GF-D8 (cell line): ENCODE data around the gene DOK7.

Experiments used
- DNase-seq: peaks from one replicate; lab custom pipeline; 2025; lab: John Stamatoyannopoulos, UW

Gene DOK7

DNA sequence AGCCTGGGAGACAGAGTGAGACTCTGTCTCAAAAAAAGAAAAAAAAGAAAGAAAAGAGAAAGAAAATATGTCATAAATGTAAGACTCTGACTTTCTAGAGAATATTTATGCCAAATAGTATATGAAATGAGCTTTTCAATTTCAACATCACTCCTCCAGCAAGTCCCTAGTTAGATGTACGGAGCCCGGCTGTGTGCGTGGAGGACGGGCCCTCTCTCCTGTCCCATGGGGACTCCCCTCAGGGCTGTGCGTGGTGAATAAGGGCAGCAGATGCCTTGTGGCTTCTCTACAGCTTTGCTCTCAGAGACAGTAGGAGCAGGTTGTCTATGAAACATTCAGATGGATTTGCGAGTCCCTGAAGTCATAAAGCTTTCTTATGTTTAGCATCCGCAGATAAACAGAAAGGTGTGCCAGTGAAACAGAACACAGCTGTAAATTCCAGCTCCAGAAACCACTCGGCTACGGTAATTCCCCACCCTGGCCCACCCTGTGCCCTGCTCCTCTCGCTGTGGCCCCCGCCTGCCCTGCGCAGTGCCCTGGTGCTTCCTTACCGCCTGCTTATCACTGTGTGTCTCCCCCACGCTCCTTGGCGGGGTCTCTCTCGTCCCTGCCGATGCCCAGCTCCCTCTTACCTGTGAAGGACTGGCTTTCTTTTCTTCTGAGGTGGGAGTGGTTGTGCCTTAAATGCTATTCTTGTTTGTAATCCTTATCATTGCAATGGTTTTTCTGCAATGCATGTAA lies 35.2 kb upstream of the DOK7 start:
- DNase-seq, result no peak

DNA sequence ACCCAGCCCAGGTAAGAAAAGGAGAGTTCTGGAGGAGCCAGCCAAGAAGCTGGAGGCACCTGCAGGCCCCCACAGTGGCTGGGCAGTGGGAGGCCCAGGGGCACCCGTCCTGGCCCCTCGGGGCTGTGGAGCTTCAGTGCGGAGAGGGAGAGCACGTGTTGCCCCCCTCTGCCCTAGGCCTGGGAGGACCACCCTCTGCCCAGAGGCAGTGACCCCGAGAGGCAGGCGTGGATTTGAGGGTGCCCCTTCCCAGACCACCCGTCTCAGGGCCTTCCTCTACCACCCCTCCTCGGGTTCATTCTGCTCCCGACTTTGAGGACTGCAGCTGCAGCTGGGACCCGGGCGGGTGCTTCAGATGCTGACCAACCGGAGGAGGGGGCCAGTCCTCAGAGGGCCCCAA lies 33.5 kb upstream of the DOK7 start:
- DNase-seq, result no peak

DNA sequence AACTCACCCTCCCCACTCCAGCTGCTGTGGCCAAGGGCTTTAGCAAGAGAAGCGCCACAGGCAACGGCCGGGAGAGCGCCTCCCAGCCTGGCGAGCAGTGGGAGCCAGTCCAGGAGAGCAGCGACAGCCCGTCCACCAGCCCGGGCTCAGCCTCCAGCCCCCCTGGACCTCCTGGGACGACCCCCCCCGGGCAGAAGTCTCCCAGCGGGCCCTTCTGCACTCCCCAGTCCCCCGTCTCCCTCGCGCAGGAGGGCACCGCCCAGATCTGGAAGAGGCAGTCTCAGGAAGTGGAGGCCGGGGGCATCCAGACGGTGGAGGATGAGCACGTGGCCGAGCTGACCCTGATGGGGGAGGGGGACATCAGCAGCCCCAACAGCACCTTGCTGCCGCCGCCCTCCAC lies 32.6 kb upstream of the DOK7 start:
- DNase-seq, result no peak

DNA sequence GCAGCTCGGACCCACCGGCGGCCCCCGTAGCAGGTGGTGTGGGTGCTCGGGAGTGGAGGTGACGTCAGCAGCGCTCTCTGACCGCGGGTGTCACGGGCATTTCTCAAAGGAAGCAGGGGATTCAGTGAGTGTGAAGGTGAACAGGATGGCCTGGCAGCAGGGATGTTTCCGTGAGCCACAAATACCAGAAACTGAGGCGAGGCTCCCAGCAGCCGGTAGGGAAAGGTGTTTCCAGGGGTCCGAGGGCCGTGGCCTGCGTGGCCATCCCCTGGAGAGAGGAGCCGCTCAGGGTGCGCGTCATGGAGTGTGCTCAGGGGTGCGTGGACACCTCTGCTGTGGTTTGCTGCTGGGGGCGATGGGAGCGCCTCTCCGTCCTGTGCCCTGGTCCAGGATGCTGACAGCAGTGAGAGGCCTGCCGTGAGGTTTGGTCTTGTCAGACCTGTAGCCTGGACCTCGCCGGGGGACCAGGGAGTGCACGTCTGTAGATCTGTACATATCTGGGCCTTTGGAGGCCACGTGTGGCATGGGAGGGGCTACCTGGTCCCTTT lies 31.6 kb upstream of the DOK7 start:
- no peak for DNase-seq

DNA sequence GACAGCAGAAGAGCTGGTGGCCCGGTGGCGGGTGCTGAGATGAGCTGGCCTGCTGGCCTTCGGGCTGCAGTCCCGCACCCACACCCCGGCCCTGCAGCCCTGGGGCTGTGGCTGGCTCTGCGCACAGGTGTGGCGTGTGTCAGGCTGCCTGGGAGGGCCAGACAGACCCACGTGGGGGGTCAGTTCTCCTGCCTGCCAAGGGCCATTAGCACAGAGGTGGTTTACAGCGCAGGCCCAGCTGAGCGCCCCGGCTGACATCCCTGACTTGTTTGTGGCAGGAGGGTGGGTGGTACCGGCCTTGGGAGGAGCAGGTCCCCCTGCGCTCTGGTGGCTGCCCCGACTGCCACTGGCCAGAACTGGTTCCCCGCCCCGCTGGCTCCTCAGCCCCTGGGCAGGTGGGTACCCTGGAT lies 30.7 kb upstream of the DOK7 start:
- no peak for DNase-seq

DNA sequence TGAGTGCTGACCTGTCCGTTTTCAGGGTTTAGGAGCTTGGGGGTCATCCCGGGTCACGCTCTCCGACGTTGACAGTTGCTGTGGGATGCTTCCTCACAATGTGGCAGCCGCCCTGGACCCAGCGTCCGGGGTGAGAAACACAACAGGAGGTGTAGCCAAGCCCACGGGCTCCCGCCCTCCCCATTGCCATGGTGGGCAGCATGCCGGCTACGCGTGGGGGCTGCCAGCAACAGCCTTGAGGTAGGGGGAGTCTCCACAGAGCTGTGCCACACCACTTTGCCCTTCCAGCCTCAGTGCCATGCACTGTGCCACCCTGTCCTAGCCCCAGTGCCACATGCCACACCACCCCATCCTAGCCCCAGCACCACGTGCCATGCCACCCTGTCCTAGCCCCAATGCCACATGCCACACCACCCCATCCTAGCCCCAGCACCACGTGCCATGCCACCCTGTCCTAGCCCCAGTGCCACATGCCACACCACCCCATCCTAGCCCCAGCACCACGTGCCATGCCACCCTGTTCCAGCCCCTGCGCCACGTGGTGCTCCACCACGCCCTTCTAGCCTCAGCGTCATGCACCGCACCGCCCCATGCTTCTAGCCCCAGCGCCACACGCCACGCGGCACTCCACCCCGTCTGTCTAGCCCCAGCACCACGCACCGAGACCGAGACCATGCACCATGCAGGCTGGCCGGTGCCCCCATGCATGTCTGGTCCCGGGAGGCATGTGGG lies 29.8 kb upstream of the DOK7 start:
- DNase-seq, result no peak

DNA sequence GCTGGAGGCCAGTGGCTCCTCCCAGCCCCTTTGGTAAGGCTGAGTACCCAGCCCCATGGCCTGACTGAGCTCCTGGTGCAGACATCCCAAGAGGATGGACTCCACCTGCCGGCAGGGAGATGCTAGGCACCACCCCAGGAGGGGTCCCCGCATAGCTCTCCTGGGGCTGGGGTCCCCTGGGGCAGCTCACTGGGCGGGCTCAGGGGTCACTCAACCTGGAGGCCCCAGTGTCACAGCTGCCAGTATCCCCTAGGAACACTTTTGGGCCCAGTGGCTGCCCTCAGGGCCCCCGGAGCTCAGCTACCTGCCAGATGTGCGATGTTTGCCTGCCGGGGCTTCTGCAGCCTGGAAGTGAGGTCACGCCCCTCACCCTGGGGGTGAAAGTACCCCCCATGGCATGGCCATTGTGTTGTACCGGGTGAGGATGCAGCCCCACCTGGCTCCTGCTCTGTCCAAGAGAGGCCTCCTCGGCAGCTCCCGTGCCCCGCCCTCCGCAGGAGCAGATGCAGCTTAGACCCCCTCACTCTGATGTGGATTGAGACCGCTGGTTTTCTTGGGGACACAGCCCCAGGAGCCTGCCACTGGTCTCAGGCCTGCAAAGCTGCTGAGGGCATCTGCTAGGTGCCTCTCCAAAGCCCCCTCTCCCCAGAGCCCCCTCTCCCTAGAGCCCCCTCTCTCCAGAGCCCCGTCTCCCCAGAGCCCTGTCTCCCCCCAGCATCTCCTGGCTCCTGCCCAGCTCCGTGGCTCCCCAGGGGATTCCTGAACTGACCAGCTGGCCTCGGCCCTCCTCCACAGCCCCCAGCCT lies 28.0 kb upstream of the DOK7 start:
- no peak for DNase-seq

DNA sequence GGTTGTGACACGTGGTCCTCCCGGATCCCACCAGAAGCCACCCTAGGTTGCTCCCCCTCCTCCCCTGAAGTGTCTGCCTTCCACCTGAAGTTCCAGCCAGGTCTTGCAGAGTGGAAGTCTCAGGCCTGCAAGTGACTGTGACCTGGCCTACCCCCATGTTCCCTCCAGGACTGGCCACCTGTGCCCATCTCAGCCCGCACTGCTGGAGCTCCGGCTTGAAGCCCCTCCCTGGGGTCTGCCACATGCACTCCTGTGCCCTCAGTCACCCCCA lies 27.5 kb upstream of the DOK7 start:
- no peak for DNase-seq

DNA sequence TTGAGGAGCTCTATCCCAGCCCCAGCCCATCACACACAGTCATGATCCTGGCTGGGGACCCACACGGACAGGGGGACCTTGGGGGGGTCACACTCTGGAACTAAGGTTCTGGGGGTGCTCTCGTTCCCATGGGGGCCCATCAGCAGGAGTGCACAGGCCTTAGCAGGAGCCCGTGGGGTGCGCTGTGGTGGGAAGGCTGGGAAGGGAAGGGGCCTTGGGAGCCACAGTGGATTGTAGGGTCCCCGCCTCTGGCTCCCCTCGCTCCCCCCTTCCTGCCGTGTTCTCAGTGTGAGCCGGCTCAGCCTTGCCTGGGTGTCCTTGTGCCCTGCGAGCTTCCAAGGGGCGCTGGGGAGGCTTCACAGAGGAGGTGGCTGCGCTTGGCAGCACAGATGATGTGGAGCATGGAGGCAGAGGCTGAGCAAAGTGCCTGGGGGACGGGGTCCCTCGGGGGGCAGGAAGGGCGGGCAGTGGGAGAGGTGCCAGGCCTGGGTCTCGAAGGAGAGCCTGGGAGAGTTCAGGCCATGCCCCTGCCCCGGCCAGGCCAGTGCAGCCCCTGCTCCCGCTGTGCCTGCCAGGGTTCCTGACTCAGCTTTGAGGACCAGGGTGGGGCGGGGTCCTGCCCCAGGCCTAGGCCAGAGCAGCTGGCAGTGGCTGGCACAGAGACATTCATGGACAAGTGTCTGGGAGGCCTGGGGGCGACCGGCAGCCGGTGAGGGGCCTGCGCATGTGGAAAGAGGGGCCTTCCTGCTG lies 26.9 kb upstream of the DOK7 start:
- DNase-seq, result no peak

DNA sequence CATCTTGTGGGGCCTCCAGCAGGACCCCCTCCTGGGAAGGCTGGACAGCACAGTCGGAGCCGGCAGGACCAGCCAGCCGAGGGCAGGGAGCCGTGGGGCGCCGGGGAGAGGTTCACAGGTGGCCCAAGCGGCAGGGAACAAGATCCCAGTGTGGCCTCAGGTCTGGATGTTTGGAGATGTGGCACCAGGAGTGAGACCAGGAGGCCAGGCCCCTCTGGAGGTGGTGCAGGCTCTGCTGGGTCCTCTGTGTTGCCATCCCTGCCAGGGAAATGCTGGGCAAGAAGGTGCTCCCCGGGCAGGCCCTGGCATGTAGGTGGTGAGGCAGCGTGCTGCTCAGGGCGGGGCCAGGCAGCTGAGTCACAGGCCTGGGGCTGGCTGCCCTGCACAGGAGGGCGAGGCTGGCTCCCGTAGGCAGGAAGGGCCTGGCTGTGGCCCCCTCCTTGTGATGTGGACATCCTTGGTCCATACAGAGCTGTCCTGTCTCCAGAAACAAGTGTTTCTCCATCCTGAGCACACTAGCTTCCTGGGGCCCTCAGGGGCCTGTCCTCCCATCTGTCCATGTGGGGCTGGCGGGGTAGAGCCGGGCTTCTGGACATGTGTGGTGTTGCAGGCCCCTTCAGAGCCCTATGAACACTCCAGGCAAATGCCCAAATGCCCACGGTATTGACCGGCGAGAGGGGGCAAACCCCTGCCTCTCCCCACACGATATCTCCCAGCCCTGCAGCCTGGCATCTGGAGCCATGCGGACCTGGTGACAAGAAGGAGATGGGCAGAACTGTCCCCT lies 26.1 kb upstream of the DOK7 start:
- no peak for DNase-seq

DNA sequence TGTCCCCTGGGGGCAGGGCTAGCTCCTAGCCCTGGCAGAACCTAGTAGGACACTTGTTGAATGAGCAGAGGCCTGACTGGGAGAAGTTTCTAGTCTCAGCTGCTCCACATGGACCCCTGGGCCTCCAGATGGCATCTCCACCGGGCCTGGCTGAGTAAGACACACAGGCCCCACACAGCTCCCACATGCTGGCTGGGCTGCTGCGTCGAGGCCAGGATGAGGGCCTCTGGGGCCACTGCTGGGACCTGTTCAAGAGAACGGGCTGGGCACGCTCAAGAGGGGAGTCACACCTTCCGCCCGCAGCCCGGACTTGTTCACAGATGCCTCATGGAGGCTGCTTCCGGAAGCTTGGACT lies 25.5 kb upstream of the DOK7 start:
- no peak for DNase-seq

DNA sequence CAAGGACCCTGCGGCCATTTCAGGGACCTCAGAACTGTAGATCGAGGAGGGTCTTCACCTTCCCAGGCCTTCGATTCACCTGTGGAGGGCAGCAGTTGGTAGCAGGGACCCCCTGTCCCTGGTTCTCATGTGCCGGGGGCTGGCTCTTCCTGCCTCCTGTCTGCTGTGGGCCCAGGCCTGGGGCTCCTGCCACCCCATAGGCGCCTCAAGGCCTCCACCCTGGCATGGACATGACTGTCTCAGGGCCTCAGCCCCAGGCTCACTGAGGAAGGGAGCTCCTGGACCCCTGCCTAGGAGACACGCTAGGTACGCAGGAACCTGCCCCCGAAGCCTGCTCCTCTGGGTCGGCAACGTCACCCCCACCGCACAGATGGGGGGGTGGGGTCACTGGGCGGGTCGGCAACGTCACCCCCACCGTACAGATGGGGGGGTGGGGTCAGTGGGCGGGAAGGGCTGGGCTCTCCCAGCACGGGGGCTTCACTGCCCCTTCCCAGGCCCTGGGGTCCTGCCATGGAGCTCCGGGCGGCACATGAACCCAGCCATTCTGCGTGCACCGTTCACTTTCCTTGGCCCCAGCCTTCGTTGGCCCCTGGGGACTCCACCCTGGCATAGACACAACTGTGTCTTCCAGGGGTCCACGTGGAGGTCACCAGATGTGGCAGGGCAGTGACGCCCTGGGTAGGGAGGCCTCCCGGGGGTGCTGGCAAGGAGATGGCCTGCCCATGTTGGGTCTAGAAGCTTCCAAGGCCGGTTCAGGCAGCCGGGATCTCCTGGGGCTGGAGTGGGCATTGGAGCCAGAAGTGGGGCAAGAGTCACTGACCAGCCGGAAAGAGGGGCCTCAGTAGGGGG lies 24.9 kb upstream of the DOK7 start:
- no peak for DNase-seq

DNA sequence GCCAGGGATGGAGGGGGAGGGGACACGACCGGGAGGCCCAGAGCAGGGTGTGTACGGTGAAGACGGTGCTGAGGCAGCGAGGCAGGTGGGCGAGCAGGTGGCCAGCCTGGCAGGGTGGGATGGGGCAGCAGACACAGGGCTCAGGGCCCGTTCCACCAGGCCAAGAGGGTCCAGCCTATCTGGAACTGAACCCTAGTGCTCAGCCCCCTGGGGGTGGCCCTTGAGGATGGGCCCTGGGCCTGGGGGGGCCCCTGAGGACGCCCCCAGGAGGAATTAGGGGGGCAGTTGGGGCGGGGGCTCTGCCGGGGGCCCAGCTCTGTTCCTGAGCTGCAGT lies 24.3 kb upstream of the DOK7 start:
- no peak for DNase-seq

DNA sequence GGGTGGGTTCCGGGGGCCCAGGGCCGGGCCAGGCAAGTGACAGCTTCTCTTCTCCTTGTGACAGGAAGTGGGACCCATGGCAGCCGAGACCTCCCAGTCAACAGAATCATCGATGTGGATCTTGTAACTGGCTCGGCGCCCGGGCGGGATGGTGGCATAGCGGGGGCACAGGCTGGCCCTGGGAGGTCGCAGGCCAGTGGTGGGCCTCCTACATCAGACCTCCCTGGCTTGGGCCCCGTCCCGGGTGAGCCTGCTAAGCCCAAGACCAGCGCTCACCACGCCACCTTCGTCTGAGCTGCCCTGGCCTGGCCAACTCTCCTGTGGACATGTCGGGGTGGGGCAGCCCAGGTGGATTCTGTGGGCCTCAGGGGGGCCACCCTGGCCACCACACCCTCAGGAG lies 23.7 kb upstream of the DOK7 start:
- no peak for DNase-seq

DNA sequence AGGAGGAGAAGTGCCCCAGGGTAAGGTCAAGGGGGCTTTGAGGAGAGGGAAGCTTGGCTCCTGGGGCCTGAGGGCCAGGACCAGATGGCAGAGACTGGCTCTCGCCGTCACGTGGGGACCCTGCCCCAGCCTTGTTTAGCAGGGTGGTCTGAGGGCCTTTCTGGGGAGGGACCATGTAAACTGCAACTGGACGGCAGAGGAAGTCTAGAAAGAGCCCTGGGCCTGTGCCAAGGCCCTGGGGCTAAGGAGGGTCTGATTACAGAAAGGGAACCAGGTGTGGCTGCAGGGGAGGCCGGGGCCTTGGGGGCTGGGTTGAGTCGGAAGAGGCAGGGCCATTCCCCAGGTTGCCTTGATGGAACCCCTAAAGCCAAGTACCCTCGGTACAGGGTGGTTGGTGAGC lies 23.1 kb upstream of the DOK7 start:
- DNase-seq, result no peak

DNA sequence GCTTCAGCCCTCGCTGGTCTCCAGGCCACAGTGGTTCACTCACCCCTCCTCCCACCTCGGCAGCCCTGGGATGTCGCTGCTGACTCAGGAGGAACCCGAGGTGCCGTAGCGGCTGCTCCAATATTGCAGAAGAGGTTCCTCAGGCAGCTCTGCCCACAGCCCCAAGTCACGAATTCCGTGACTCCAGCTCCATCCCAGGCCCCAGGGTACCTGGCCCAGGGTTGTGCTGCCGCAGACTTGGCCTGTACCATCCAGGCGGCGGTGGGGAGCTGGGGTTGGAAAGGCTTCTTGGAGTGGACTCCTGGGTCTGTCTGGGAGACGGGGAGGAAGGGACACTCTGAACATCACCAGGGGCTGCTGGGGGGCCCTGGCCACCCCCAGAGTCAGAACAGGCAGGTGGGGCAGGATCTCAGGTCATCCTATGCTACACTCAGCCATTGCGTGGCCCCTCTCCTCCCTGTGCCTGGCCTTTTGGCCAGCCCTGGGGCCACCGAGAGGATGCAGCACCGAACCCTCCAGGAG lies 22.1 kb upstream of the DOK7 start:
- DNase-seq, result no peak

DNA sequence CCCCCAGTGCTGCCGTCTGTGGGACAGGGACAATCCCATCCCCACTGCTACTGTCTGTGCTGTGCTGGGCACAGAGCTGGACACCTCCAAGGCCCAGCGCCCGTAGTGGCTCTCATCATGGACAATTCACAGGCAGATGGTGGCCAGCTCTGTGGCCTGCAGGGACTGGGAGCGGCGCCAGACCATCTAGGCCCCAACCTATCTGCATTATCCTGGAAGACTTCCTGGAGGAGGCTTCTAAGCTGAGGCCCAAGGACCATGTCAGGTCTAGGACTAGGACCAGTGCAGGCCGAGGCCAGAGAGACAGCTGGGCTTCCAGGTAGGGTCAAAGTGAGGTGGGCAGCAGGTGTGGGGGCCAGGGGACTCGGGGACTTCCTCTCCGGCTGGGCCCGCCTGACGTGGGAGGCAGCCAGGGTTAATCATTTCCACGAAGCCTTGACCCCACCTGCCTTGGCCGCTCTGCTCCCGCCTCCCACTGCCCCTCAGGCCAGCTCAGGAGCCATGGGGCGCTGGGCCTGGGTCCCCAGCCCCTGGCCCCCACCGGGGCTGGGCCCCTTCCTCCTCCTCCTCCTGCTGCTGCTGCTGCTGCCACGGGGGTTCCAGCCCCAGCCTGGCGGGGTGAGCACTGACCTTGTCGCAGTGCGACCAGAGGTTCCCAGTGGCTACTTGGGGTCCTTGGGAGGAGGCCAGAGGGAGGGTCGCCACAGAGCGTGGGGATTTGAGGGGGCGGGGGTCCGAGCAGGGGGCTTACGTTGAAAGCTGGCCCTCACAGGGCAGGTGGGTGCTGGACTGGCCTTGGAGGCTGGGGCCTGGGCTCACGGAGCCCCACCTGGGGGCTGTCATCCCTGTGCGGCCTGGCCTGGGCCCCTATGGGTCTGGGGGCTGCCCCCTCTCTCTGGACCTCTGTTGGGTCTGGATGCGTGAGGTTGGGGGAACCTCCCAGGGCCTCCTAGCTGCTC lies 21.3 kb upstream of the DOK7 start, which contains the start of gene HGFAC:
Gene HGFAC (plus strand): TSS at position 468 of the 959 bp plus-strand sequence. CDS start 34 bp downstream, at position 502.
- DNase-seq, result no peak

DNA sequence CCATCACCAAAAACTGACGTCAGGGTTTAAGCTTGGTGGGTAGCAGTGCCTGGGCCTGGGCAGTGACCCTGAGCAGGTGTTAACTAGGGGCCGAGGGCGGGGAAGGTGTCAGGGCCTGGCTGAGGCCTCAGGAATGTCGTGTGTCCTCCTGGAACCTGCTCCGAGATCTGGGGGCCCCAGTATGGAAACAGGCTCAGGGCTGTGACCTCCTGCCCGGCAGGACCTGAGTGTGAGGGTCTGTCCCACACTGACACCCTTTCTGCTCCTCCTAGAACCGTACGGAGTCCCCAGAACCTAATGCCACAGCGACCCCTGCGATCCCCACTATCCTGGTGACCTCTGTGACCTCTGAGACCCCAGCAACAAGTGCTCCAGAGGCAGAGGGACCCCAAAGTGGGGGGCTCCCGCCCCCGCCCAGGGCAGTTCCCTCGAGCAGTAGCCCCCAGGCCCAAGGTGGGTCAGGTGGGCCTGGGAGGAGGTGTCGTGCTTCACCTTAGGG lies 20.6 kb upstream of the DOK7 start:
- DNase-seq, result no peak
